WTC11 (cell line): Measurements from ENCODE around the gene FER.

ENCODE experiments used
- CBFB ChIP-seq: sonication (generic); formaldehyde crosslinking; IDR thresholded peaks from 2 replicates; pipeline ENCODE4 v1.8.1; 2022; ENCODE audit warnings: mild to moderate bottlenecking, low read depth, missing genetic modification reagents
- GTF2I ChIP-seq: fragments of 250-450 bp; sonication (Bioruptor Pico); conservative IDR thresholded peaks from 2 replicates; pipeline ENCODE4 v1.4.0; 2021; ENCODE audit warnings: mild to moderate bottlenecking
- JUN ChIP-seq: sonication (generic); formaldehyde crosslinking; IDR thresholded peaks from 2 replicates; pipeline ENCODE4 v1.8.0; 2023; ENCODE audit warnings: mild to moderate bottlenecking, missing genetic modification reagents
- KAT7 ChIP-seq: sonication (generic); formaldehyde crosslinking; IDR thresholded peaks from 2 replicates; pipeline ENCODE4 v1.8.1; 2023; ENCODE audit warnings: missing genetic modification reagents, mild to moderate bottlenecking, borderline replicate concordance
- NR1H2 ChIP-seq: sonication (generic); formaldehyde crosslinking; IDR thresholded peaks from 2 replicates; pipeline ENCODE4 v1.9.0; 2021; ENCODE audit warnings: mild to moderate bottlenecking, moderate library complexity, missing genetic modification reagents
- STAT6 ChIP-seq: sonication (generic); formaldehyde crosslinking; conservative IDR thresholded peaks from 2 replicates; pipeline ENCODE4 v1.8.1; 2023; ENCODE audit warnings: mild to moderate bottlenecking, low read depth, missing genetic modification reagents, moderate library complexity
- TCF7 ChIP-seq: sonication (generic); formaldehyde crosslinking; IDR thresholded peaks from 2 replicates; pipeline ENCODE4 v1.8.0; 2022; ENCODE audit warnings: mild to moderate bottlenecking, low read depth, missing genetic modification reagents, moderate library complexity
- TEAD1 ChIP-seq: sonication (generic); formaldehyde crosslinking; IDR thresholded peaks from 2 replicates; pipeline ENCODE4 v1.8.0; 2022; ENCODE audit warnings: mild to moderate bottlenecking, missing genetic modification reagents
- ZNF138 ChIP-seq: sonication (generic); formaldehyde crosslinking; conservative IDR thresholded peaks from 2 replicates; pipeline ENCODE4 v1.8.1; 2022; ENCODE audit warnings: mild to moderate bottlenecking, moderate library complexity, missing genetic modification reagents
- TF ChIP-seq, protein P1 (sequence below): sonication (generic); formaldehyde crosslinking; IDR thresholded peaks from 2 replicates; pipeline ENCODE4 v1.8.0; 2023; ENCODE audit warnings: mild to moderate bottlenecking, missing genetic modification reagents
- TF ChIP-seq, protein P2 (sequence below): fragments of 200-600 bp; IDR thresholded peaks from 2 replicates; pipeline ENCODE4 v1.8.0; 2022; ENCODE audit warnings: antibody characterized with exemption
- TF ChIP-seq, protein P3 (sequence below): sonication (generic); formaldehyde crosslinking; IDR thresholded peaks from 2 replicates; pipeline ENCODE4 v1.8.0; 2023; ENCODE audit warnings: missing genetic modification reagents, mild to moderate bottlenecking, borderline replicate concordance

- TF ChIP-seq JUN (no peak), KAT7 (CRISPR knock-in tag) (no peak), TCF7 (CRISPR knock-in tag) (no peak), ZNF138 (no peak), NR1H2 (CRISPR knock-in tag) (no peak), STAT6 (CRISPR knock-in tag) (no peak), GTF2I (no peak), TEAD1 (CRISPR knock-in tag) (no peak), CBFB (no peak)
- TF ChIP-seq, protein P1, sequence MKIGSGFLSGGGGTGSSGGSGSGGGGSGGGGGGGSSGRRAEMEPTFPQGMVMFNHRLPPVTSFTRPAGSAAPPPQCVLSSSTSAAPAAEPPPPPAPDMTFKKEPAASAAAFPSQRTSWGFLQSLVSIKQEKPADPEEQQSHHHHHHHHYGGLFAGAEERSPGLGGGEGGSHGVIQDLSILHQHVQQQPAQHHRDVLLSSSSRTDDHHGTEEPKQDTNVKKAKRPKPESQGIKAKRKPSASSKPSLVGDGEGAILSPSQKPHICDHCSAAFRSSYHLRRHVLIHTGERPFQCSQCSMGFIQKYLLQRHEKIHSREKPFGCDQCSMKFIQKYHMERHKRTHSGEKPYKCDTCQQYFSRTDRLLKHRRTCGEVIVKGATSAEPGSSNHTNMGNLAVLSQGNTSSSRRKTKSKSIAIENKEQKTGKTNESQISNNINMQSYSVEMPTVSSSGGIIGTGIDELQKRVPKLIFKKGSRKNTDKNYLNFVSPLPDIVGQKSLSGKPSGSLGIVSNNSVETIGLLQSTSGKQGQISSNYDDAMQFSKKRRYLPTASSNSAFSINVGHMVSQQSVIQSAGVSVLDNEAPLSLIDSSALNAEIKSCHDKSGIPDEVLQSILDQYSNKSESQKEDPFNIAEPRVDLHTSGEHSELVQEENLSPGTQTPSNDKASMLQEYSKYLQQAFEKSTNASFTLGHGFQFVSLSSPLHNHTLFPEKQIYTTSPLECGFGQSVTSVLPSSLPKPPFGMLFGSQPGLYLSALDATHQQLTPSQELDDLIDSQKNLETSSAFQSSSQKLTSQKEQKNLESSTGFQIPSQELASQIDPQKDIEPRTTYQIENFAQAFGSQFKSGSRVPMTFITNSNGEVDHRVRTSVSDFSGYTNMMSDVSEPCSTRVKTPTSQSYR (CRISPR knock-in tag): no peak
- TF ChIP-seq, protein P2, sequence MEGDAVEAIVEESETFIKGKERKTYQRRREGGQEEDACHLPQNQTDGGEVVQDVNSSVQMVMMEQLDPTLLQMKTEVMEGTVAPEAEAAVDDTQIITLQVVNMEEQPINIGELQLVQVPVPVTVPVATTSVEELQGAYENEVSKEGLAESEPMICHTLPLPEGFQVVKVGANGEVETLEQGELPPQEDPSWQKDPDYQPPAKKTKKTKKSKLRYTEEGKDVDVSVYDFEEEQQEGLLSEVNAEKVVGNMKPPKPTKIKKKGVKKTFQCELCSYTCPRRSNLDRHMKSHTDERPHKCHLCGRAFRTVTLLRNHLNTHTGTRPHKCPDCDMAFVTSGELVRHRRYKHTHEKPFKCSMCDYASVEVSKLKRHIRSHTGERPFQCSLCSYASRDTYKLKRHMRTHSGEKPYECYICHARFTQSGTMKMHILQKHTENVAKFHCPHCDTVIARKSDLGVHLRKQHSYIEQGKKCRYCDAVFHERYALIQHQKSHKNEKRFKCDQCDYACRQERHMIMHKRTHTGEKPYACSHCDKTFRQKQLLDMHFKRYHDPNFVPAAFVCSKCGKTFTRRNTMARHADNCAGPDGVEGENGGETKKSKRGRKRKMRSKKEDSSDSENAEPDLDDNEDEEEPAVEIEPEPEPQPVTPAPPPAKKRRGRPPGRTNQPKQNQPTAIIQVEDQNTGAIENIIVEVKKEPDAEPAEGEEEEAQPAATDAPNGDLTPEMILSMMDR: no peak
- TF ChIP-seq, protein P3, sequence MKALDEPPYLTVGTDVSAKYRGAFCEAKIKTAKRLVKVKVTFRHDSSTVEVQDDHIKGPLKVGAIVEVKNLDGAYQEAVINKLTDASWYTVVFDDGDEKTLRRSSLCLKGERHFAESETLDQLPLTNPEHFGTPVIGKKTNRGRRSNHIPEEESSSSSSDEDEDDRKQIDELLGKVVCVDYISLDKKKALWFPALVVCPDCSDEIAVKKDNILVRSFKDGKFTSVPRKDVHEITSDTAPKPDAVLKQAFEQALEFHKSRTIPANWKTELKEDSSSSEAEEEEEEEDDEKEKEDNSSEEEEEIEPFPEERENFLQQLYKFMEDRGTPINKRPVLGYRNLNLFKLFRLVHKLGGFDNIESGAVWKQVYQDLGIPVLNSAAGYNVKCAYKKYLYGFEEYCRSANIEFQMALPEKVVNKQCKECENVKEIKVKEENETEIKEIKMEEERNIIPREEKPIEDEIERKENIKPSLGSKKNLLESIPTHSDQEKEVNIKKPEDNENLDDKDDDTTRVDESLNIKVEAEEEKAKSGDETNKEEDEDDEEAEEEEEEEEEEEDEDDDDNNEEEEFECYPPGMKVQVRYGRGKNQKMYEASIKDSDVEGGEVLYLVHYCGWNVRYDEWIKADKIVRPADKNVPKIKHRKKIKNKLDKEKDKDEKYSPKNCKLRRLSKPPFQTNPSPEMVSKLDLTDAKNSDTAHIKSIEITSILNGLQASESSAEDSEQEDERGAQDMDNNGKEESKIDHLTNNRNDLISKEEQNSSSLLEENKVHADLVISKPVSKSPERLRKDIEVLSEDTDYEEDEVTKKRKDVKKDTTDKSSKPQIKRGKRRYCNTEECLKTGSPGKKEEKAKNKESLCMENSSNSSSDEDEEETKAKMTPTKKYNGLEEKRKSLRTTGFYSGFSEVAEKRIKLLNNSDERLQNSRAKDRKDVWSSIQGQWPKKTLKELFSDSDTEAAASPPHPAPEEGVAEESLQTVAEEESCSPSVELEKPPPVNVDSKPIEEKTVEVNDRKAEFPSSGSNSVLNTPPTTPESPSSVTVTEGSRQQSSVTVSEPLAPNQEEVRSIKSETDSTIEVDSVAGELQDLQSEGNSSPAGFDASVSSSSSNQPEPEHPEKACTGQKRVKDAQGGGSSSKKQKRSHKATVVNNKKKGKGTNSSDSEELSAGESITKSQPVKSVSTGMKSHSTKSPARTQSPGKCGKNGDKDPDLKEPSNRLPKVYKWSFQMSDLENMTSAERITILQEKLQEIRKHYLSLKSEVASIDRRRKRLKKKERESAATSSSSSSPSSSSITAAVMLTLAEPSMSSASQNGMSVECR (CRISPR knock-in tag): no peak
Measured at GRCh38 chr5:108728566-108729241, 19.0 kb upstream of the FER start.
